Right lobe of liver (tissue), 6 donors: ENCODE results near the gene C17orf113. TPM values are rescaled to one million over a fixed set of nuclear protein-coding genes. Genes with fewer than 3 reads are reported as not detected.
A peak's percentile ranks its signal among the peaks of the same experiment; 100 is the strongest.

Experiments
- ATAC-seq, 4 donors: fragments of 200-7000 bp; cut with Tn5 transposase; one replicate each; pipeline ENCODE4 v1.9.1; 2020; ENCODE audit warnings: mild to moderate bottlenecking in 4 of 4, moderate library complexity in 4 of 4
- DNase-seq, 3 donors: peaks; one replicate each; pipeline ENCODE4 v3.0.0-alpha.2; 2020
- H3K27ac ChIP-seq, 3 donors: fragments of 200-600 bp; one replicate each; pipeline ENCODE4 v1.8.0; 2022
- H3K27me3 ChIP-seq, 2 donors: fragments of 200-600 bp; one replicate each; pipeline ENCODE4 v1.8.0; 2022
- H3K36me3 ChIP-seq, 4 donors: fragments of 200-600 bp; sonication (generic) in 1 of 4; one replicate each; pipeline versions ENCODE4 v1.5.1 to v1.8.0; 2017 to 2022; ENCODE audit warnings: control low read depth in 1 of 4
- H3K4me1 ChIP-seq, 4 donors: fragments of 200-600 bp; sonication (generic) in 1 of 4; one replicate each; pipeline versions ENCODE4 v1.5.1 to v1.8.0; 2017 to 2022; ENCODE audit warnings: control low read depth in 1 of 4
- H3K4me3 ChIP-seq, 3 donors: fragments of 200-600 bp; one replicate each; pipeline ENCODE4 v1.8.0; 2022
- H3K9me3 ChIP-seq, 4 donors: fragments of 200-600 bp; sonication (generic) in 1 of 4; one replicate each; pipeline versions ENCODE4 v1.5.1 to v1.8.0; 2017 to 2022; ENCODE audit warnings: control low read depth in 1 of 4
- CTCF ChIP-seq, 4 donors: fragments of 200-600 bp in 3 of 4; fragments of 450-650 bp in 1 of 4; IDR thresholded peaks; one replicate each; pipeline versions ENCODE4 v1.5.1 to v1.8.0; 2016 to 2022; ENCODE audit warnings: antibody characterized with exemption in 4 of 4, mild to moderate bottlenecking in 2 of 4
- POLR2A ChIP-seq: fragments of 450-650 bp; IDR thresholded peaks from one replicate; pipeline ENCODE4 v1.6.1; 2017; ENCODE audit warnings: antibody characterized with exemption, mild to moderate bottlenecking
- WGBS: methylation state at CpG from one replicate; pipeline ENCODE4 v1.1.6; 2018; ENCODE audit warnings: low coverage, low lambda C conversion rate; ENCODE audit not compliant: insufficient coverage; ENCODE audit errors: missing lambda C conversion rate; 5-methylcytosine and 5-hydroxymethylcytosine counted together
- intact Hi-C, 2 donors: fragments of 100-400 bp; cut with DNase I; formaldehyde crosslinking; loops; one replicate each; pipeline versions ENCODE4 v1.11.2 to v1.14.1; 2022
- total RNA-seq, 6 experiments: library from RNA; depleted of rRNA in 2 of 6; stranded (reverse); fragments of >200 nt in 2 of 6; fragmentation: NEBNext Ultra II Directional in 3 of 6; extraction: Animal tissue kit (Norgen Biotek cat#: 25700) in 3 of 6; gene quantifications; one replicate each; pipeline versions ENCODE4 v1.1.0 to v1.2.4, GENCODE V29; 2016 to 2023
- donor health status: DM: no; HTN: yes; CAD: no.
- donor health status: DM: no; HTN: no; CAD: no.
- donor health status: DM: no; HTN: no; CAD: no.
- donor health status: DM: no; HTN: yes; CAD: no.
- donor health status: DM: no; HTN: yes; CAD: no.

C17orf113 gene
- total RNA-seq, 6 experiments from 2014 or later, result 0.06 to 0.42 (median 0.12) TPM

- H3K27ac ChIP-seq, result no peak overlapping the region
- no peak for TF ChIP-seq POLR2A
- peak in 3 of 4 donors; percentile 10 to 26 (median 11) for TF ChIP-seq CTCF (IDR thresholded peaks at IDR 0.05)
- peak; percentile 68 to 79 (median 75) for ATAC-seq
- H3K27me3 ChIP-seq, result peaks cover 0 to 7% of the 10 kb centered on the region in 2 donors
- DNase-seq, result peak in 1 of 3 donors; percentile 43
- no peaks in the 10 kb centered on the region for H3K36me3 ChIP-seq
- intact Hi-C loops, result no loop called here
- H3K4me1 ChIP-seq, result peaks cover 0 to 7% (median 0%) of the 10 kb centered on the region in 4 donors
- H3K9me3 ChIP-seq, result no peaks in the 10 kb centered on the region
- peak overlapping the region in 2 of 3 donors; percentile 18 to 42 for H3K4me3 ChIP-seq
- 15% methylated on average over 18 of the region's 67 CpGs for WGBS
Measured at GRCh38 chr17:42072323-42073187, 22.2 kb upstream of the C17orf113 start.

- Histone ChIP-seq H3K36me3 (no peaks in the 10 kb centered on the region), H3K4me3 (no peak overlapping the region), H3K27ac (no peak overlapping the region), H3K9me3 (no peaks in the 10 kb centered on the region), H3K27me3 (peaks cover 0 to 7% of the 10 kb centered on the region in 2 donors), H3K4me1 (peaks cover 0 to 7% (median 0%) of the 10 kb centered on the region in 4 donors)
- intact Hi-C loops, result no loop called here
- WGBS, result 20% methylated on average over 2 of the region's 3 CpGs
- no peak for ATAC-seq
- no peak for DNase-seq
- TF ChIP-seq CTCF (IDR thresholded peaks at IDR 0.05), result no peak
- no peak for TF ChIP-seq POLR2A
Measured at GRCh38 chr17:42071810-42072209, 21.4 kb upstream of the C17orf113 start.

- TF ChIP-seq CTCF (IDR thresholded peaks at IDR 0.05) (no peak), POLR2A (no peak)
- Histone ChIP-seq H3K9me3 (no peaks in the 10 kb centered on the region), H3K4me3 (no peak overlapping the region), H3K36me3 (no peaks in the 10 kb centered on the region), H3K4me1 (peaks cover 0 to 7% (median 0%) of the 10 kb centered on the region in 4 donors), H3K27ac (no peak overlapping the region), H3K27me3 (peaks cover 0 to 7% of the 10 kb centered on the region in 2 donors)
- 71% methylated on average over 1 of the region's 3 CpGs for WGBS
- intact Hi-C loops, result loop anchor here (5.0 kb wide), 2 partner anchors 33 to 48 kb away; no protein-coding TSS in a partner anchor
- DNase-seq (no peak), ATAC-seq (no peak)
Measured at GRCh38 chr17:42068979-42069378, 18.6 kb upstream of the C17orf113 start.

- Histone ChIP-seq H3K4me3 (no peak overlapping the region), H3K4me1 (peaks cover 0 to 5% (median 0%) of the 10 kb centered on the region in 4 donors), H3K36me3 (no peaks in the 10 kb centered on the region), H3K27me3 (peaks cover 0 to 6% of the 10 kb centered on the region in 2 donors), H3K9me3 (no peaks in the 10 kb centered on the region), H3K27ac (no peak overlapping the region)
- TF ChIP-seq POLR2A, result no peak
- TF ChIP-seq CTCF (IDR thresholded peaks at IDR 0.05), result peak; percentile 82 to 94 (median 89)
- WGBS, result 9% methylated on average over 9 of the region's 12 CpGs
- DNase-seq (peak; percentile 59 to 72 (median 71)), ATAC-seq (peak; percentile 72 to 84 (median 80))
- intact Hi-C loops, result loop anchor here (5.0 kb wide), 2 partner anchors 35 to 50 kb away; no protein-coding TSS in a partner anchor
Measured at GRCh38 chr17:42067371-42068091, 17.1 kb upstream of the C17orf113 start.
